ENCODE results near the gene UBE3C. TPM values are rescaled to one million over a fixed set of nuclear protein-coding genes. Genes with fewer than 3 reads are reported as not detected.
"Not testable (repeated sequence)": the region's sequence is repeated elsewhere in the genome, so short reads cannot be mapped to it uniquely, and the experiment has no call there.

Gene UBE3C
- total and polyA plus RNA-seq, 4 donors = 12.7 to 91.8 (median 46.1) TPM

- WGBS, 2 donors = 90 to 94% methylated on average over 11 of the region's 11 CpGs
- Histone ChIP-seq H3K27me3 (ENCODE audit: control insufficient read depth in 3 of 3, insufficient read depth in 3 of 3, low read length in 2 of 3) (no peaks in the 10 kb centered on the region), H3K27ac (ENCODE audit: low read depth in 1 of 2, low read length in 1 of 2) (no peak overlapping the region), H3K36me3 (ENCODE audit: control insufficient read depth in 4 of 4, insufficient read depth in 4 of 4, low read length in 4 of 4) (no peaks in the 10 kb centered on the region), H3K4me1 (ENCODE audit: control insufficient read depth in 5 of 5, insufficient read depth in 5 of 5, low read length in 5 of 5) (peaks cover 0 to 2% (median 0%) of the 10 kb centered on the region in 5 donors), H3K9ac (ENCODE audit: insufficient read depth in 1 of 2, low read length in 2 of 2) (no peak overlapping the region), H3K4me3 (no peak overlapping the region), H3K9me3 (ENCODE audit: control insufficient read depth in 4 of 4, insufficient read depth in 3 of 4, low read length in 3 of 4) (no peaks in the 10 kb centered on the region)
- TF ChIP-seq CTCF (IDR thresholded peaks at IDR 0.05; ENCODE audit: control extremely low read depth, extremely low read depth) = no peak
- no peak for ATAC-seq (ENCODE audit: insufficient read depth, low FRiP score)
- DNase-seq = no peak
Observed at GRCh38 chr7:157126921-157127320, 11.8 kb upstream of the UBE3C start.

- H3K4me3 ChIP-seq = no peak overlapping the region
- peaks cover 0 to 2% (median 0%) of the 10 kb centered on the region in 5 donors for H3K4me1 ChIP-seq (ENCODE audit: control insufficient read depth in 5 of 5, insufficient read depth in 5 of 5, low read length in 5 of 5)
- no peak for TF ChIP-seq CTCF (IDR thresholded peaks at IDR 0.05; ENCODE audit: control extremely low read depth, extremely low read depth)
- DNase-seq = no peak
- no peak overlapping the region for H3K9ac ChIP-seq (ENCODE audit: insufficient read depth in 1 of 2, low read length in 2 of 2)
- H3K27me3 ChIP-seq (ENCODE audit: control insufficient read depth in 3 of 3, insufficient read depth in 3 of 3, low read length in 2 of 3) = no peaks in the 10 kb centered on the region
- H3K27ac ChIP-seq (ENCODE audit: low read depth in 1 of 2, low read length in 1 of 2) = no peak overlapping the region
- no peaks in the 10 kb centered on the region for H3K36me3 ChIP-seq (ENCODE audit: control insufficient read depth in 4 of 4, insufficient read depth in 4 of 4, low read length in 4 of 4)
- no peaks in the 10 kb centered on the region for H3K9me3 ChIP-seq (ENCODE audit: control insufficient read depth in 4 of 4, insufficient read depth in 3 of 4, low read length in 3 of 4)
- ATAC-seq (ENCODE audit: insufficient read depth, low FRiP score) = no peak
- 81 to 85% methylated on average over 10 of the region's 10 CpGs for WGBS, 2 donors
Observed at GRCh38 chr7:157129200-157129599, 9.5 kb upstream of the UBE3C start.

- H3K36me3 ChIP-seq (ENCODE audit: control insufficient read depth in 4 of 4, insufficient read depth in 4 of 4, low read length in 4 of 4) = no peaks in the 10 kb centered on the region
- WGBS, 2 donors = 79 to 84% methylated on average over 15 of the region's 15 CpGs
- DNase-seq = no peak
- peaks cover 0 to 2% (median 0%) of the 10 kb centered on the region in 5 donors for H3K4me1 ChIP-seq (ENCODE audit: control insufficient read depth in 5 of 5, insufficient read depth in 5 of 5, low read length in 5 of 5)
- no peak for TF ChIP-seq CTCF (IDR thresholded peaks at IDR 0.05; ENCODE audit: control extremely low read depth, extremely low read depth)
- no peaks in the 10 kb centered on the region for H3K27me3 ChIP-seq (ENCODE audit: control insufficient read depth in 3 of 3, insufficient read depth in 3 of 3, low read length in 2 of 3)
- no peak overlapping the region for H3K27ac ChIP-seq (ENCODE audit: low read depth in 1 of 2, low read length in 1 of 2)
- H3K9ac ChIP-seq (ENCODE audit: insufficient read depth in 1 of 2, low read length in 2 of 2) = no peak overlapping the region
- ATAC-seq (ENCODE audit: insufficient read depth, low FRiP score) = no peak
- H3K4me3 ChIP-seq = no peak overlapping the region
- H3K9me3 ChIP-seq (ENCODE audit: control insufficient read depth in 4 of 4, insufficient read depth in 3 of 4, low read length in 3 of 4) = no peaks in the 10 kb centered on the region
Observed at GRCh38 chr7:157129907-157130460, 8.7 kb upstream of the UBE3C start.

- H3K9ac ChIP-seq (ENCODE audit: insufficient read depth in 1 of 2, low read length in 2 of 2); DNase-seq; H3K27me3 ChIP-seq (ENCODE audit: control insufficient read depth in 3 of 3, insufficient read depth in 3 of 3, low read length in 2 of 3); H3K4me3 ChIP-seq; H3K9me3 ChIP-seq (ENCODE audit: control insufficient read depth in 4 of 4, insufficient read depth in 3 of 4, low read length in 3 of 4); H3K36me3 ChIP-seq (ENCODE audit: control insufficient read depth in 4 of 4, insufficient read depth in 4 of 4, low read length in 4 of 4); ATAC-seq (ENCODE audit: insufficient read depth, low FRiP score); H3K27ac ChIP-seq (ENCODE audit: low read depth in 1 of 2, low read length in 1 of 2); H3K4me1 ChIP-seq (ENCODE audit: control insufficient read depth in 5 of 5, insufficient read depth in 5 of 5, low read length in 5 of 5): not testable (repeated sequence)
- 83 to 84% methylated on average over 2 of the region's 2 CpGs for WGBS, 2 donors
Observed at GRCh38 chr7:157130849-157131248, 7.9 kb upstream of the UBE3C start.

Data from lung (tissue), 12 donors.